HCT116 (cell line): ENCODE results near the gene MSMP. TPM values are rescaled to one million over a fixed set of nuclear protein-coding genes. Genes with fewer than 3 reads are reported as not detected.

Experiments used
- ATAC-seq: fragments of 200-7000 bp; cut with Tn5 transposase; 2 replicates; pipeline ENCODE4 v1.9.1; 2020; ENCODE audit warnings: mild to moderate bottlenecking, moderate library complexity
- BruUV-seq: library from RNA; stranded (reverse); fragments of 400-500 nt; replicated peaks from 2 replicates; lab custom pipeline; 2021; lab: Mats Ljungman, UMichigan
- CTCF ChIA-PET: fragments of 300-600 bp; sonication (Branson Sonifier 250); formaldehyde crosslinking; loops from one replicate; lab custom pipeline; 2021; ENCODE audit warnings: antibody characterized with exemption; lab: Charles Lee
- POLR2A ChIA-PET: fragments of 300-600, 350-600 bp; sonication (Branson Sonifier 250); formaldehyde crosslinking; loops from one replicate; lab custom pipeline; 2021; ENCODE audit warnings: antibody characterized with exemption; lab: Charles Lee
- RAD21 ChIA-PET, 2 experiments: fragments of 300-600 bp; sonication (Branson Sonifier 250); formaldehyde crosslinking; loops; one replicate each; lab custom pipeline; 2023; ENCODE audit warnings: low total read pairs in 2 of 2; ENCODE audit not compliant: uncharacterized antibody in 2 of 2, unreplicated experiment in 2 of 2, low non-redundant PET in 1 of 2; lab: Charles Lee
- DNase-seq: peaks from one replicate; pipeline ENCODE4 v3.0.0-alpha.2; 2010; ENCODE audit warnings: low read depth, low spot score
- H2AFZ ChIP-seq: fragments of 200-600 bp; shearing (Covaris generic), sonication (generic); 2 replicates; pipeline ENCODE4 v1.6.1; 2017; ENCODE audit warnings: low read depth, mixed run types, mixed read lengths, antibody characterized with exemption, low read length; ENCODE audit not compliant: poor library complexity, severe bottlenecking
- H3K27ac ChIP-seq: 2 replicates; pipeline ENCODE4 v1.5.1; 2012; ENCODE audit warnings: low read depth, low read length
- H3K27me3 ChIP-seq: fragments of 200-600 bp; sonication (generic); 2 replicates; pipeline ENCODE4 v1.6.1; 2016; ENCODE audit warnings: mixed run types, low read length, mixed read lengths; ENCODE audit not compliant: insufficient read depth
- H3K36me3 ChIP-seq, 2 experiments: fragments of 200-500 bp in 1 of 2; fragments of 200-600 bp in 1 of 2; sonication (Bioruptor generic) in 1 of 2; sonication (generic) in 1 of 2; 2 replicates each; pipeline versions ENCODE4 v1.5.1 to v1.6.1; 2014 to 2016; ENCODE audit warnings: low read length in 2 of 2, inconsistent platforms in 1 of 2, mixed read lengths in 1 of 2, mixed run types in 1 of 2; ENCODE audit not compliant: insufficient read depth in 2 of 2, control insufficient read depth in 1 of 2
- H3K4me1 ChIP-seq, 2 experiments: fragments of 200-600 bp in 1 of 2; sonication (generic) in 1 of 2; 2 replicates each; pipeline versions ENCODE4 v1.5.1 to v1.6.1; 2012 to 2017; ENCODE audit warnings: low read length in 2 of 2, inconsistent platforms in 1 of 2, mild to moderate bottlenecking in 1 of 2, mixed read lengths in 1 of 2, mixed run types in 1 of 2, moderate library complexity in 1 of 2; ENCODE audit not compliant: insufficient read depth in 2 of 2, control insufficient read depth in 1 of 2
- H3K4me2 ChIP-seq: fragments of 200-600 bp; sonication (generic); 2 replicates; pipeline ENCODE4 v1.6.1; 2017; ENCODE audit warnings: mixed run types, low read length, mixed read lengths
- H3K4me3 ChIP-seq, 2 experiments: fragments of 200-600 bp in 1 of 2; sonication (generic) in 1 of 2; replicated peaks in 1 of 2; 2 replicates each; pipeline ENCODE4 v1.5.1; 2011 to 2016; ENCODE audit warnings: low read length in 2 of 2, control low read depth in 1 of 2, low read depth in 1 of 2, mild to moderate bottlenecking in 1 of 2, mixed read lengths in 1 of 2, mixed run types in 1 of 2
- H3K79me2 ChIP-seq: fragments of 200-600 bp; sonication (generic); 2 replicates; pipeline ENCODE4 v1.6.1; 2017; ENCODE audit warnings: mild to moderate bottlenecking, mixed run types, low read length, moderate library complexity, mixed read lengths; ENCODE audit not compliant: insufficient read depth
- H3K9ac ChIP-seq: fragments of 200-600 bp; sonication (generic); 2 replicates; pipeline ENCODE4 v1.6.1; 2016; ENCODE audit warnings: low read length, mixed read lengths
- H3K9me2 ChIP-seq: fragments of 200-600 bp; sonication (generic), shearing (Covaris generic); 2 replicates; pipeline ENCODE4 v1.6.1; 2017; ENCODE audit warnings: mixed run types, mild to moderate bottlenecking, moderate library complexity; ENCODE audit not compliant: insufficient read depth
- H3K9me3 ChIP-seq, 2 experiments: fragments of 200-500 bp in 1 of 2; fragments of 200-600 bp in 1 of 2; sonication (Bioruptor generic) in 1 of 2; sonication (generic) in 1 of 2; 2 replicates each; pipeline ENCODE4 v1.6.1; 2014 to 2017; ENCODE audit warnings: low read length in 2 of 2, mixed read lengths in 2 of 2, inconsistent platforms in 1 of 2, low read depth in 1 of 2, mild to moderate bottlenecking in 1 of 2, mixed run types in 1 of 2, moderate library complexity in 1 of 2; ENCODE audit not compliant: control insufficient read depth in 1 of 2, insufficient read depth in 1 of 2
- H4K20me1 ChIP-seq: fragments of 200-600 bp; sonication (generic), shearing (Covaris generic); 2 replicates; pipeline ENCODE4 v1.6.1; 2017; ENCODE audit warnings: mixed run types, mild to moderate bottlenecking, moderate library complexity; ENCODE audit not compliant: insufficient read depth
- ATF3 ChIP-seq: IDR thresholded peaks from 2 replicates; pipeline ENCODE4 v1.6.1; 2012
- CEBPB ChIP-seq: IDR thresholded peaks from 2 replicates; pipeline ENCODE4 v1.6.1; 2012; ENCODE audit warnings: low read depth
- CTCF ChIP-seq, 3 experiments: fragments of 200-600 bp in 1 of 3; sonication (generic) in 1 of 3; IDR thresholded peaks in 2 of 3; conservative IDR thresholded peaks in 1 of 3; 2 replicates each; pipeline ENCODE4 v1.5.1; 2012 to 2017; ENCODE audit warnings: low read depth in 2 of 3, low read length in 2 of 3, antibody characterized with exemption in 1 of 3, borderline replicate concordance in 1 of 3, control low read depth in 1 of 3, mild to moderate bottlenecking in 1 of 3, mixed read lengths in 1 of 3, mixed run types in 1 of 3, moderate library complexity in 1 of 3; ENCODE audit not compliant: insufficient read depth in 1 of 3
- MAX ChIP-seq: IDR thresholded peaks from 2 replicates; pipeline ENCODE4 v1.6.1; 2012
- REST ChIP-seq: IDR thresholded peaks from 2 replicates; pipeline ENCODE4 v1.6.1; 2012; ENCODE audit warnings: low read depth
- YY1 ChIP-seq: IDR thresholded peaks from 2 replicates; pipeline ENCODE4 v1.6.1; 2011; ENCODE audit warnings: low read length, low read depth, moderate library complexity, mild to moderate bottlenecking; ENCODE audit not compliant: insufficient replicate concordance; ENCODE audit errors: extremely low read depth
- intact Hi-C: fragments of 100-400 bp; cut with micrococcal nuclease; formaldehyde crosslinking; loops from 2 replicates; pipeline ENCODE4 v1.10.0; 2022
- total RNA-seq: library from RNA; stranded (reverse); gene quantifications from one replicate; pipeline ENCODE4 v1.2.1, GENCODE V29; 2021; ENCODE audit not compliant: unreplicated experiment

MSMP gene
- total RNA-seq, 1 experiment from 2014 or later = 1.2 TPM

- CTCF ChIA-PET = interaction anchor here (1.1 kb wide), 1 partner anchor 12 kb away, joined by 3 read pairs; no protein-coding TSS in a partner anchor
- H3K4me3 ChIP-seq = no peak overlapping the region
Observed at GRCh38 chr9:35743880-35744518, 10.1 kb downstream of the MSMP start.

More at GRCh38 chr9:35743880-35744518, 10.1 kb downstream of the MSMP start:
- RAD21 ChIA-PET = no interaction called here
- H3K79me2 ChIP-seq = peaks cover 64% of the 10 kb centered on the region
- no peaks in the 10 kb centered on the region for H3K27me3 ChIP-seq
- H3K4me2 ChIP-seq = no peak overlapping the region
- no peak for ATAC-seq
- H4K20me1 ChIP-seq = peaks cover 7% of the 10 kb centered on the region; the same call in 1 of the 2 replicates
- BruUV-seq = no TSS peak
- peaks cover 45 to 53% of the 10 kb centered on the region in 2 experiments; a peak in 3 of 4 replicates for H3K36me3 ChIP-seq
- peaks cover 15 to 17% of the 10 kb centered on the region in 2 experiments for H3K4me1 ChIP-seq
- no peaks in the 10 kb centered on the region for H3K9me3 ChIP-seq
- H3K27ac ChIP-seq = no peak overlapping the region
- intact Hi-C loops = no loop called here
- DNase-seq = no peak
- no peak overlapping the region for H3K9ac ChIP-seq
- POLR2A ChIA-PET = no interaction called here
- TF ChIP-seq YY1 (no peak), ATF3 (no peak), MAX (no peak), REST (no peak), CTCF (IDR thresholded peaks at IDR 0.05 in 2 of 3, conservative IDR thresholded peaks at IDR 0.05 in 1 of 3; ENCODE audit: borderline replicate concordance in 1 of 3, insufficient read depth in 1 of 3, low read depth in 2 of 3, low read length in 2 of 3) (no peak), CEBPB (no peak)
- H3K9me2 ChIP-seq = no peaks in the 10 kb centered on the region
- H2AFZ ChIP-seq = no peak overlapping the region
